K562 (cell line): ENCODE results near the gene NPDC1. TPM values are rescaled to one million over a fixed set of nuclear protein-coding genes. Genes with fewer than 3 reads are reported as not detected.

Experiments
- CEBPG ChIP-seq, 3 experiments: fragments of 200-800 bp in 1 of 3; sonication (Bioruptor generic) in 1 of 3; sonication (generic) in 1 of 3; formaldehyde crosslinking in 1 of 3; IDR thresholded peaks in 2 of 3; conservative IDR thresholded peaks in 1 of 3; 2 replicates each; pipeline versions ENCODE4 v1.6.1 to v1.8.0; 2016 to 2022; ENCODE audit warnings: missing compliant biosample characterization in 2 of 3, missing genetic modification characterization in 2 of 3, mild to moderate bottlenecking in 1 of 3, missing genetic modification reagents in 1 of 3
- CXXC5 ChIP-seq: fragments of 250-450 bp; sonication (Bioruptor Pico); IDR thresholded peaks from 2 replicates; pipeline ENCODE4 v1.8.0; 2022; ENCODE audit warnings: inconsistent platforms, mild to moderate bottlenecking, moderate library complexity
- DIDO1 ChIP-seq: fragments of 450-650 bp; IDR thresholded peaks from 2 replicates; pipeline ENCODE4 v1.6.1; 2016; ENCODE audit warnings: low read depth, missing biosample characterization, missing genetic modification characterization
- FOXM1 ChIP-seq, 2 experiments: fragments of 450-650 bp in 1 of 2; sonication (generic) in 1 of 2; formaldehyde crosslinking in 1 of 2; IDR thresholded peaks; 2 replicates each; pipeline versions ENCODE4 v1.6.1 to v1.9.0; 2017 to 2022; ENCODE audit warnings: low read depth in 2 of 2, mild to moderate bottlenecking in 2 of 2, missing genetic modification reagents in 1 of 2, moderate library complexity in 1 of 2
- GATAD2B ChIP-seq: fragments of 450-650 bp; IDR thresholded peaks from 2 replicates; pipeline ENCODE4 v1.6.1; 2017; ENCODE audit warnings: mild to moderate bottlenecking, borderline replicate concordance
- HMG20A ChIP-seq: fragments of 450-650 bp; formaldehyde crosslinking; conservative IDR thresholded peaks from 2 replicates; pipeline ENCODE4 v1.4.0; 2020; ENCODE audit warnings: mild to moderate bottlenecking, mixed read lengths
- KAT8 ChIP-seq: fragments of 450-650 bp; IDR thresholded peaks from 2 replicates; pipeline ENCODE4 v1.6.1; 2016; ENCODE audit warnings: low read depth, mild to moderate bottlenecking
- MECOM ChIP-seq: fragments of 250-450 bp; sonication (Bioruptor Pico); IDR thresholded peaks from 2 replicates; pipeline ENCODE4 v1.8.0; 2022; ENCODE audit warnings: inconsistent platforms
- NFRKB ChIP-seq: fragments of 450-650 bp; IDR thresholded peaks from 2 replicates; pipeline ENCODE4 v1.6.1; 2016; ENCODE audit warnings: low read depth
- PHF20 ChIP-seq: fragments of 450-650 bp; IDR thresholded peaks from 2 replicates; pipeline ENCODE4 v1.6.1; 2018; ENCODE audit not compliant: partially characterized antibody
- PPARD ChIP-seq: fragments of 250-450 bp; sonication (Bioruptor Pico); IDR thresholded peaks from 2 replicates; pipeline ENCODE4 v1.8.0; 2022; ENCODE audit warnings: inconsistent platforms, mild to moderate bottlenecking, moderate library complexity
- SAP30 ChIP-seq: fragments of 200-600 bp; sonication (generic); IDR thresholded peaks from 2 replicates; pipeline ENCODE4 v1.6.1; 2012; ENCODE audit warnings: borderline replicate concordance, low read depth, mild to moderate bottlenecking, moderate library complexity, low read length, control low read depth, inconsistent platforms; ENCODE audit not compliant: insufficient read depth, poor library complexity, severe bottlenecking
- STAG1 ChIP-seq: sonication (generic); formaldehyde crosslinking; IDR thresholded peaks from 2 replicates; pipeline ENCODE4 v1.5.0; 2020; ENCODE audit warnings: missing genetic modification reagents, borderline replicate concordance
- YY1 ChIP-seq, 3 experiments: IDR thresholded peaks; 2 replicates each; pipeline ENCODE4 v1.6.1; 2011; ENCODE audit warnings: low read length in 2 of 3, mild to moderate bottlenecking in 2 of 3, moderate library complexity in 2 of 3, borderline replicate concordance in 1 of 3, control low read depth in 1 of 3, low read depth in 1 of 3; ENCODE audit not compliant: insufficient read depth in 3 of 3, insufficient replicate concordance in 2 of 3, control insufficient read depth in 1 of 3, insufficient read length in 1 of 3; ENCODE audit errors: extremely low read depth in 1 of 3
- ZNF134 ChIP-seq: fragments of 250-450 bp; sonication (Bioruptor Pico); conservative IDR thresholded peaks from 2 replicates; pipeline ENCODE4 v1.4.0; 2020
- ZNF324 ChIP-seq: fragments of 250-450 bp; sonication (Bioruptor Pico); IDR thresholded peaks from 2 replicates; pipeline ENCODE4 v1.4.0; 2020; ENCODE audit warnings: mild to moderate bottlenecking
- ZNF717 ChIP-seq: fragments of 250-450 bp; sonication (Bioruptor Pico); IDR thresholded peaks from 2 replicates; pipeline ENCODE4 v1.5.0; 2021
- ZNF79 ChIP-seq: fragments of 250-450 bp; sonication (Bioruptor Pico); IDR thresholded peaks from 2 replicates; pipeline ENCODE4 v1.4.0; 2020; ENCODE audit warnings: low read depth, mild to moderate bottlenecking, moderate library complexity
- polyA plus RNA-seq, 8 experiments: library from polyadenylated mRNA; depleted of rRNA in 4 of 8; stranded (reverse) in 5 of 8; unstranded in 3 of 8; fragments of >200 nt; fragmentation: Nextera tagmentation in 2 of 8; fragmentation: Illumina TruSeq in 1 of 8; extraction: Ambion mirVana in 2 of 8; extraction: Trizol in 1 of 8; gene quantifications; 2 replicates each; pipeline versions ENCODE4 v1.2.1 to v1.2.3, GENCODE V29; 2011 to 2014; ENCODE audit warnings: inconsistent platforms in 1 of 8, missing spikeins in 1 of 8
- total RNA-seq, 7 experiments: library from RNA; depleted of rRNA in 6 of 7; stranded (reverse); fragments of >200 nt in 6 of 7; fragmentation: Illumina TruSeq in 2 of 7; extraction: Trizol in 2 of 7; gene quantifications; 2 replicates each; pipeline versions ENCODE4 v1.2.1 to v1.2.3, GENCODE V29; 2011 to 2021; ENCODE audit warnings: low replicate concordance in 1 of 7
- TF ChIP-seq, protein P1 (sequence below): sonication (generic); formaldehyde crosslinking; IDR thresholded peaks from 2 replicates; pipeline ENCODE4 v1.8.0; 2022; ENCODE audit warnings: mild to moderate bottlenecking, missing genetic modification reagents
- TF ChIP-seq, protein P2 (sequence below): sonication (generic); formaldehyde crosslinking; IDR thresholded peaks from 2 replicates; pipeline ENCODE4 v1.8.1; 2023; ENCODE audit warnings: mild to moderate bottlenecking, missing genetic modification reagents
- TF ChIP-seq, protein P3 (sequence below): conservative IDR thresholded peaks from 2 replicates; pipeline ENCODE4 v1.6.1; 2011; ENCODE audit warnings: low read depth, mild to moderate bottlenecking, low read length; ENCODE audit not compliant: control insufficient read depth

Gene NPDC1
- total and polyA plus RNA-seq, 9 of the 15 experiments (the other 6 are each of a cell fraction or from before 2014, with no cell fraction given): 0.06 to 2.1 (median 0.53) TPM; not detected in 3

DNA sequence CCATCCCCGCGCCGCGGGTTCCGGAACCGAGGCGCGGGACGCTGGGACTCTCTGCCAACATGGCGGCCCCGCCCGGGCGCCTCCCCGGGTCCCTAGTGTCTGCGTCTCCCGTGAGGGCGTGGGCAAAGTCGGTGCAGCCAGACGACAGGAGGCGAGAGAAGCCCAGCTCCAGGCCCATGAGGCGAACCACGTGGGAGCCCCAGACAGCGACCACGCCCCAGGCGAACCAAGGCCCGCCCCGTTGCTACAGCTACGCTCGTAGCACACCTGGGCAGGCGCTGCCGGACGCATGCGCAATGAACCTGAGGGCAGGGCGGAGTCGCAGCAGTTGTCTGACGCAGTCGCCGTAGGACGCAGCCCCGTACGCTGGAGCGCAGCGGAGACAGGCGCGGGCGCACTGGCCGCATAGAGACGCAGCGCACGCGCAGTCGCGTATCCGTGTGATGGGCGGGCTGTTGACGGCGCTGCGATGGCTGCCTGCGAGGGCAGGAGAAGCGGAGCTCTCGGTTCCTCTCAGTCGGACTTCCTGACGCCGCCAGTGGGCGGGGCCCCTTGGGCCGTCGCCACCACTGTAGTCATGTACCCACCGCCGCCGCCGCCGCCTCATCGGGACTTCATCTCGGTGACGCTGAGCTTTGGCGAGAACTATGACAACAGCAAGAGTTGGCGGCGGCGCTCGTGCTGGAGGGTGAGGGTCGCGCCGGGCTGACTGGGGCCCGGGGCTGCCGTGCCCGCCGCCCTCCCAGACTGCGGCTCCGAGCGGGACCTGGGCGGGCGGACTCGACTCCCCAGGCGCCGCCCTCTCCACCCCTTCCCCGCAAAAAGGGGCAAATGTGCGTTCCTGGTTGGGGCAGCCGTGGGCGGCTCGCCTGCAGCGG lies 40.8 kb upstream of the NPDC1 start, which contains the start of gene MAN1B1 (continued):
- TF ChIP-seq, protein P1, sequence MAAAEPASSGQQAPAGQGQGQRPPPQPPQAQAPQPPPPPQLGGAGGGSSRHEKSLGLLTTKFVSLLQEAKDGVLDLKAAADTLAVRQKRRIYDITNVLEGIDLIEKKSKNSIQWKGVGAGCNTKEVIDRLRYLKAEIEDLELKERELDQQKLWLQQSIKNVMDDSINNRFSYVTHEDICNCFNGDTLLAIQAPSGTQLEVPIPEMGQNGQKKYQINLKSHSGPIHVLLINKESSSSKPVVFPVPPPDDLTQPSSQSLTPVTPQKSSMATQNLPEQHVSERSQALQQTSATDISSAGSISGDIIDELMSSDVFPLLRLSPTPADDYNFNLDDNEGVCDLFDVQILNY: 0 out of 2 replicates have a peak, but pooled peaks have one; percentile 39
- TF ChIP-seq MECOM (CRISPR knock-in tag) (no peak), CEBPG (CRISPR knock-in tag; IDR thresholded peaks at IDR 0.05) (0 out of 2 replicates have a peak, but pooled peaks have one; percentile 5), CEBPG (tag; conservative IDR thresholded peaks at IDR 0.05 in 1 of 2, IDR thresholded peaks at IDR 0.05 in 1 of 2) (no peak), HMG20A (no peak), GATAD2B (no peak; the same call in 1 of the 2 replicates), STAG1 (CRISPR knock-in tag) (no peak), ZNF717 (CRISPR knock-in tag) (no peak), ZNF134 (CRISPR knock-in tag) (no peak), KAT8 (no peak), SAP30 (peak; percentile 83), PPARD (CRISPR knock-in tag) (no peak), ZNF79 (no peak), NFRKB (0 out of 2 replicates have a peak, but pooled peaks have one; percentile 11), FOXM1 (IDR thresholded peaks at IDR 0.05; ENCODE audit: low read depth) (no peak), FOXM1 (CRISPR knock-in tag; IDR thresholded peaks at IDR 0.05; ENCODE audit: low read depth) (no peak), DIDO1 (tag) (no peak), YY1 (IDR thresholded peaks at IDR 0.05; ENCODE audit: borderline replicate concordance in 1 of 3, control insufficient read depth in 1 of 3, extremely low read depth in 1 of 3, insufficient read depth in 3 of 3, insufficient read length in 1 of 3, insufficient replicate concordance in 2 of 3, low read depth in 1 of 3, low read length in 2 of 3) (peak; percentile 71 to 94 (median 89)), ZNF324 (CRISPR knock-in tag) (no peak), CXXC5 (CRISPR knock-in tag) (peak; percentile 96), PHF20 (peak; percentile 56)
- TF ChIP-seq, protein P2, sequence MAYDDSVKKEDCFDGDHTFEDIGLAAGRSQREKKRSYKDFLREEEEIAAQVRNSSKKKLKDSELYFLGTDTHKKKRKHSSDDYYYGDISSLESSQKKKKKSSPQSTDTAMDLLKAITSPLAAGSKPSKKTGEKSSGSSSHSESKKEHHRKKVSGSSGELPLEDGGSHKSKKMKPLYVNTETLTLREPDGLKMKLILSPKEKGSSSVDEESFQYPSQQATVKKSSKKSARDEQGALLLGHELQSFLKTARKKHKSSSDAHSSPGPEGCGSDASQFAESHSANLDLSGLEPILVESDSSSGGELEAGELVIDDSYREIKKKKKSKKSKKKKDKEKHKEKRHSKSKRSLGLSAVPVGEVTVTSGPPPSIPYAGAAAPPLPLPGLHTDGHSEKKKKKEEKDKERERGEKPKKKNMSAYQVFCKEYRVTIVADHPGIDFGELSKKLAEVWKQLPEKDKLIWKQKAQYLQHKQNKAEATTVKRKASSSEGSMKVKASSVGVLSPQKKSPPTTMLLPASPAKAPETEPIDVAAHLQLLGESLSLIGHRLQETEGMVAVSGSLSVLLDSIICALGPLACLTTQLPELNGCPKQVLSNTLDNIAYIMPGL: no peak
- TF ChIP-seq, protein P3, sequence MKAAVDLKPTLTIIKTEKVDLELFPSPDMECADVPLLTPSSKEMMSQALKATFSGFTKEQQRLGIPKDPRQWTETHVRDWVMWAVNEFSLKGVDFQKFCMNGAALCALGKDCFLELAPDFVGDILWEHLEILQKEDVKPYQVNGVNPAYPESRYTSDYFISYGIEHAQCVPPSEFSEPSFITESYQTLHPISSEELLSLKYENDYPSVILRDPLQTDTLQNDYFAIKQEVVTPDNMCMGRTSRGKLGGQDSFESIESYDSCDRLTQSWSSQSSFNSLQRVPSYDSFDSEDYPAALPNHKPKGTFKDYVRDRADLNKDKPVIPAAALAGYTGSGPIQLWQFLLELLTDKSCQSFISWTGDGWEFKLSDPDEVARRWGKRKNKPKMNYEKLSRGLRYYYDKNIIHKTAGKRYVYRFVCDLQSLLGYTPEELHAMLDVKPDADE: peak; percentile 75
